ENCODE data around the gene SLC16A13.

SLC16A13 gene

DNA sequence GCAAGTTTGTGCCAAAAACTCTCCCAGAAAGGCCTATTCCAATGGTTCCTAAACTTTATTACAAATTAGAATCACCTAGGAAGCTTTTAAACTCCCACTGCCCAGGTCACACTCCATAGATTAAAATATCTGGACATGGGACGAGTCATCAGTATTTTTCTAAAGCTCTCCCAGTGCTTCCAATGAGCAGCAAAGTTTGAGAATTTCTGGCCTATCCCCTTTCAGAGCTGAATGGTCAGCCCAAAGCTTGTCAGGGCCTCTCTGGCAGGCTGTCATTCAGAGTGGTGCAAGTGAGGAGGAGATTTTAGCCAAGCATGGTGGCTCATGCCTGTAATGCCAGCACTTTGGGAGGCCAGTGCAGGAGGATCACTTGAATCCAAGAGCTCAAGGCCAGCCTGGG, 10.6 kb upstream of the SLC16A13 start:
- DNase-seq (ENCODE audit: low read depth, low spot score): no peak
- no peak overlapping the region for H3K4me3 ChIP-seq (ENCODE audit: low read length)

DNA sequence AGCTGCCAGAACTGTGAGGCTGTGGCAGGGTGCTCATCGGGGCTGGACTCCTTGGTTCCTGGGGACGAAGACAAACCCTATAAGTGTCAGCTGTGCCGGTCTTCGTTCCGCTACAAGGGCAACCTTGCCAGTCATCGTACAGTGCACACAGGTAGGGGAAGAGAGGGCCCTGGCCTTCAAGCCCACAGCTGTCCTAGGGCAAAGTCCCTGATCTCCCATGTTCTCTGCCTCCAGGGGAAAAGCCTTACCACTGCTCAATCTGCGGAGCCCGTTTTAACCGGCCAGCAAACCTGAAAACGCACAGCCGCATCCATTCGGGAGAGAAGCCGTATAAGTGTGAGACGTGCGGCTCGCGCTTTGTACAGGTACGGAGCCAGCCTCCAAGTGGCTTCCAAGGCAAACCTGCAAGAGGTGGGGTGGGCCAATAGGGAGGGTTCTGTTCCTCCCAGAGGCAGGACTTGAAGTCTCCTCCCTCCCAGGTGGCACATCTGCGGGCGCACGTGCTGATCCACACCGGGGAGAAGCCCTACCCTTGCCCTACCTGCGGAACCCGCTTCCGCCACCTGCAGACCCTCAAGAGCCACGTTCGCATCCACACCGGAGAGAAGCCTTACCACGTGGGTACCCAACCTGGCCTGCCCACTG, 9.2 kb upstream of the SLC16A13 start:
- DNase-seq (ENCODE audit: low read depth, low spot score): no peak
- H3K4me3 ChIP-seq (ENCODE audit: low read length): no peak overlapping the region

DNA sequence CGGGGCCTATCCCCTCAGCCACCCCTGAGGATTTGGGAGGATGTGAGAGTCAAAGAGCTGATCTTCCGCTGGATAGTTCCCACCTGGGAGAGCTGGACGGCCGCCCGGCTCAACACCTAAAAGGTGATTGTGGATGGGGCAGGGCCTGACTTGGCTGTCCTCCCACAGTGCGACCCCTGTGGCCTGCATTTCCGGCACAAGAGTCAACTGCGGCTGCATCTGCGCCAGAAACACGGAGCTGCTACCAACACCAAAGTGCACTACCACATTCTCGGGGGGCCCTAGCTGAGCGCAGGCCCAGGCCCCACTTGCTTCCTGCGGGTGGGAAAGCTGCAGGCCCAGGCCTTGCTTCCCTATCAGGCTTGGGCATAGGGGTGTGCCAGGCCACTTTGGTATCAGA, 8.5 kb upstream of the SLC16A13 start:
- H3K4me3 ChIP-seq (ENCODE audit: low read length): no peak overlapping the region
- no peak for DNase-seq (ENCODE audit: low read depth, low spot score)

DNA sequence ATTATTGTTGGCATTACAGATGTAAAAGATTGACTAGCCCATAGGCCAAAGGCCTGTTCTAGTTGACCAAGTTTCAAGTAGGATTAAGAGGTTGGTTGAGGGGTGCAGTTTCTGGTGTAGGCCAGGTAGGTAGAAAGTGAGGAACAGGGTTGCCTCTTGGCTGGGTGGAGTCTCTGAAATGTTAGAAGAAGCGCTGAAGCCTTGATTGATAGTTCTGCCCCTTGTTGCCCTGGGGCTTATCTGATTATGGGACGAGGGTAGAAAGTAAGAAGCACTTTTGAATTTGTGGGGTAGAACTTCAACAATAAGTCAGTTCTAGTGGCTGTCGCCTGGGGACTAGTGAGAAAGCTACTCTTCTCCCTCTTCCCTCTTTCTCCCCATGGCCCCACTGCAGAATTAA, 6.7 kb upstream of the SLC16A13 start:
- no peak for DNase-seq (ENCODE audit: low read depth, low spot score)
- no peak overlapping the region for H3K4me3 ChIP-seq (ENCODE audit: low read length)

DNA sequence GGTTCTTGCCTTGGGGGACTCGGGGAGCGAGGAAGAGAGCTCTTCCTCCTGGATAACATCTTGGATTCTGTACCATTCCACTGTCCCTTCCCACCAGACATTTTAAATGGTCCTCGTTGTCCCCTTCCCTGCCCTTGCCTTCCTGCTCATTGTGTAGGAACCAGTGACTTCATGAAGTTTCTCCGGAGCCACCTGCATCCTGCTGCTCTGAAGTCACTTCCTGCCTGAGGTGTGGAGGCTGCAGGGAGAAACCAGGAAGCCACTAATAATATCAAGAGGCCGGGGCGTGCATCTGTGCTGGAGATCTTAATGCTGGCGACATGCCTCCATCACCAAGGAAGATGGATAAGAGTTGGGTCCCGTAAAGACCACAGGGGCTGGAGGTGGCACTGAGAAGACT, 6.2 kb upstream of the SLC16A13 start:
- peak; percentile 79 for DNase-seq (ENCODE audit: low read depth, low spot score)
- peak overlapping the region; percentile 42 for H3K4me3 ChIP-seq (ENCODE audit: low read length)

DNA sequence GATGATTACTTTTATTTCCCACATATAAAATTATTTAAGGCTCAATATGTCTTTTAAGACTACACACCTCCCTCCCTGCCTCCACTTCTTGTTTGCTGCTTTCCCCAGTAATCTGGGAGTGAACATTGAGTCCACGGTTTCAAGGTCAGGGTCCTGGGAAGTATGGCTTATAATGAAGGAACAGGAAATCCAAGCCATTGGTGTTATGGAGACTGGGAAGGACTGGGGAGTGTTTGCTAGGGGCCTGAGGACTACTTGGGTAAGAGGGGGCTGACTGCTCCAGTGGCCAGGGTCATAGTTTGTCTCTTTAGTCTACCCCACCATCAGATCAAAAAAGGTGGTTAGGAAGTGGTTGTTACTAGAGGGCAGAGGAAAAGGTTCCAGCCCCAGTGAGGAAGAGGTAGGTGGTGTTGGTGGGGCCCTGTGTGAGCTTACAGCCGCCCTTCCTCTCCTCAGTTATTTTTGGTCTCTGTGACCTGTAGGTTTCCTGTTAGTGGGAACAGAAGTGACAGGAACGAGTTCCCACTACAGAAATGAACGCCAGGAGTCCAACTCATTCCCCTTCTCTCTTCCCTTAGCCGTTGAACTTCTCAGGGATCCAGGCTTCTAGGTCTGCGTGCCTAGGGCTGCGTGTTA, 742 bp upstream of the SLC16A13 start:
- peak; percentile 70 for DNase-seq (ENCODE audit: low read depth, low spot score)
- H3K4me3 ChIP-seq (ENCODE audit: low read length): peak overlapping the region; percentile 87

DNA sequence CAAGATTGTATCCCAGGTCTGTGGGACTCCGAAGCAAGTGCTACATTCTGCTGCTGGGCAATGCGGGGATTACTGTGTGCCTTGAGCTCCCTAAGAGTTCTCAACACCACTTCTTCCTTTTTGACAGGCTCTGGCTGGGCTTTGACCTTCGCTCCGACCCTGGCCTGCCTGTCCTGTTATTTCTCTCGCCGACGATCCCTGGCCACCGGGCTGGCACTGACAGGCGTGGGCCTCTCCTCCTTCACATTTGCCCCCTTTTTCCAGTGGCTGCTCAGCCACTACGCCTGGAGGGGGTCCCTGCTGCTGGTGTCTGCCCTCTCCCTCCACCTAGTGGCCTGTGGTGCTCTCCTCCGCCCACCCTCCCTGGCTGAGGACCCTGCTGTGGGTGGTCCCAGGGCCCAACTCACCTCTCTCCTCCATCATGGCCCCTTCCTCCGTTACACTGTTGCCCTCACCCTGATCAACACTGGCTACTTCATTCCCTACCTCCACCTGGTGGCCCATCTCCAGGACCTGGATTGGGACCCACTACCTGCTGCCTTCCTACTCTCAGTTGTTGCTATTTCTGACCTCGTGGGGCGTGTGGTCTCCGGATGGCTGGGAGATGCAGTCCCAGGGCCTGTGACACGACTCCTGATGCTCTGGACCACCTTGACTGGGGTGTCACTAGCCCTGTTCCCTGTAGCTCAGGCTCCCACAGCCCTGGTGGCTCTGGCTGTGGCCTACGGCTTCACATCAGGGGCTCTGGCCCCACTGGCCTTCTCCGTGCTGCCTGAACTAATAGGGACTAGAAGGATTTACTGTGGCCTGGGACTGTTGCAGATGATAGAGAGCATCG, 2.4 kb downstream of the SLC16A13 start:
- no peak overlapping the region for H3K4me3 ChIP-seq (ENCODE audit: low read length)

DNA sequence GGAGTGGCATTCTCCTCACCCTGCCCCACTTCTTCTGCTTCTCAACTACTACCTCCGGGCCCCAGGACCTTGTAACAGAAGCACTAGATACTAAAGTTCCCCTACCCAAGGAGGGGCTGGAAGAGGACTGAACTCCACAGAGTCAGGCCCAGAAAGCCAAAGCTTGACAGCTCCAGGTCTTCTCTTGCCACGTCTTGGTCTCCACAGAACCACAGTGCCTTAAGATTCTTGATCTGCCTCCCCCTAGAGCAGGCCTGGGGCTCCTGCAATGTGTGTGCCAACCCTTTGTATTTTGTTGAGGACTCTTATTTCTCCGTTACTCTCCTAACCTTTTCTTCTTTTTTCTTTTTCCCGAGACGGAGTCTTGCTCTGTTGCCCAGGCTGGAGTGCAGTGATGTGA, 4.0 kb downstream of the SLC16A13 start:
- H3K4me3 ChIP-seq (ENCODE audit: low read length): no peak overlapping the region
- no peak for DNase-seq (ENCODE audit: low read depth, low spot score)

More for the DNA sequence above, 2.4 kb downstream of the SLC16A13 start:
- no peak for DNase-seq (ENCODE audit: low read depth, low spot score)

DNA sequence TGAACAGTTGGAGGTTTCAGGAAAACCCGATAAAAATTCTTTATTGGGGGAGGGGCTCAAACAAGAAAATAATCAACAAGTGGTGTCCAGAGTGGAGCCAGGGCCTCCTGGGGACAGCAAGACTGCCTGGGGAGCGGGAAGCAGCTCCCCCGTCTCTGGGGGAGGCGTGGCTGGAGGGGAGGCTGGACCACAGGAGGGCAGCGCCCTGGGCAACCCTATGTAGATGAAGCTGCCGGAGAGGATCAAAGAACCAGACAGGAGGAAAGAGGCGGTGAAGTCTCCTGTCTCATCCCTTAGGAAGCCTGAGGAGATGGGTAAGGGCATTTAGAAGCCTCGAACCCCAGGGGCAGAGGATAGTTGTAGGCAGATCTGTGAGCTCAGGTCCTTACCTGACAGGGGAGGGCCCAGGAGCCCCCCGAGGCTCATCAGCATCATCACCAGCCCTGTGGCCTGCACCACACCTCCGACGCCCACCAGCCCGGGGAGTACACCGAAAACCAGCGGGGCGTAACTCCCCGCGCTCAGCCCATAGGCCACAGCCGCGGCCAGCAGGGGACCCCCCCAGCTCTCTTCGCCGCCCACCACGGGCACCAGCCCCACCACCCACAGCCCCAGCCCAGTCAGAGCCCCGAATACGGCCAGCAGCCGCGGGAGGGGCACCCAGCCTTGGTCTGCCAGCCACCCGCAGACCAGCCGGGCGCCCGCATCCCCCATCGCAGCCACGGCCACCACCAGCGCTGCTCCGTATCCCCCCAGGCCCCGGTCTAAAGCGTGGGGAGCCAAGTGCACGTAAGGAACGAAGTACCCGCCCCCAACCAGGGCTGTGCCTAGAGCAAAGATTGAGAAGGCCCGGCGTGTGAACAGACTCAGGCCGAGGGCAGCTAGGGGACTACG, 6.0 kb downstream of the SLC16A13 start:
- DNase-seq (ENCODE audit: low read depth, low spot score): no peak
- no peak overlapping the region for H3K4me3 ChIP-seq (ENCODE audit: low read length)

DNA sequence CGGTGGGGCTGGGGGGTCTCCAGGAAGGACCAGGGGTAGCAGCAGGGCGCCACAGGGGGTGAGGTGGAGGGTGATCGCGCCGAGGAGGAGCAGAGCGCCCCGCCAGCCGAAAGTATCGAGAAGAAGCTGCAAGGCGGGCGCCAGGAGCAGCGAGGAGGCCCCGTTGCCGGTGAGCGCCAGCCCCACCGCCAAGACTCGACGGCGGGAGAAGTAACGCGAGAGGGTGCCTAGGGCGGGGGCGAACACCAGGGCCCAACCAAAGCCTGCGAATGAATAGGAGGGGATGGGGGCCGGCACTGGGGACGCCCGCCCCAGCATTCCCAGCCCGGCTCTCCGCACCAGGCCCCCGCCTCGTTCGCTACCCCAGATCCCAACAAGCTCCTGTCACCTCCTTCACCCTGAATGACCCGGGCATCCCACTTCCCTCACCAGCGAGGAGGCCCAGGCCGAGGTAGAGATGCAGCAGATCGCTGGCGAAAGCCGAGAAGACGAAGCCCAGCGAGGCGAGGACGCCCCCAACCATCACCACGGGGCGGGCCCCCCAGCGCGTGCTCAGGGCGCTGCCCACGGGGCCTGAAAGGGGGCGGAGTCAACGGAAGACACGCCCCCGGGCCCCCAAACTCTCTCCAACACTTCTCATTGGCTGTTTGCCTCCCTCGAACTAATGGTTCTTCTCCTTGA, 6.8 kb downstream of the SLC16A13 start:
- no peak overlapping the region for H3K4me3 ChIP-seq (ENCODE audit: low read length)
- DNase-seq (ENCODE audit: low read depth, low spot score): no peak

DNA sequence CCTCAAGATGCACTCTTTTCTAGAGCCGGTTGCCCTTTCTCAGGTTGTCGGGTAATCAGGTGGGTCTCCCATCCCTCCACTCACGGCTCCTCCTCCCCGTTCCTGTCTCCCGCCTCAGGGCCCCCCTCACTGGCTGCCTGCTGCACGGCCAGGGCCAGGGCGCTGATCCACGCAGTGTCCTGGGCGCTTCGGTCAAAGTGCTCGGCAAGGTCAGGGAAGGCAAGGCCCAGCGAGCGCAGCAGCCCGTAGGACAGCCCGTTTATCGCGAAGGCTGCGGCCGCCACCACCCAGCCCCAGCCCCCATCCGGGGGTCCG, 7.3 kb downstream of the SLC16A13 start:
- H3K4me3 ChIP-seq (ENCODE audit: low read length): no peak overlapping the region
- DNase-seq (ENCODE audit: low read depth, low spot score): no peak

DNA sequence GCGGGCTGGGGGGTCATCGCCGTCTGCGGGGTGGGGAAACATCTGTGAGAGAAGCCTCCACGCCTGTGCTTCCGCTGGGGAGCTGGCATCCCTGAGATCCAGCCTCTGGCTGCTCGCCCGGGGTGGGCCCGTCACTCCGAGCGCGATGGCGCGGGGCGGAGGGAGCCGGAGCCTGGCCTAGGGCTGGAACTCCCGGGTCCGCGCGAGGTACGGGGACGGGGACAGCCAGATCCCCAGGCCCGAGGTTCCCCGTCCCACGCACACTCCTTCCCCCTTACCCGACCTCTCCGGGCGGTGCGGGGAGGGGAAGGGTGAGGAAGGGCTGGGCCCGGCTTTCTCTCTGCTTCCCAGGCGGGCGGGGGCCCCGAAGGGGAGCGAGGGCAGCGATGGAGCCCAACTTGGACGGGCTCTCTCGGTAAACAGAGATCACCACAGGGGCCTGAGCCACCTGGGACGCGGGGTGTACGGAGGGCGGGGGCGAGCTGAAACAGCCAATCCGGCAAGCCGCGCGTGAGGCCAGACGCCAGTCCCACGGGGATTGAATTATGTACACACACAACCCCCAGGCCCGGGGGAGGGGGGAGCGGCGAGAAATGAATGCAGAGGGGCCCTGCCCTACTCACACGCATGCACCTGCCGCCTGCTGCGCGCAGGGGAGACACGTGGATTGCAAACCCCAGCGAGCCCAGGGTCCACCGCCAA, 7.8 kb downstream of the SLC16A13 start, which contains the start of gene SLC16A11:
Gene SLC16A11 (minus strand): TSS at position 596 of the 702 bp plus-strand sequence. CDS start 579 bp downstream, at position 17.
- no peak for DNase-seq (ENCODE audit: low read depth, low spot score)
- no peak within 1 kb of the TSS for H3K4me3 ChIP-seq (ENCODE audit: low read length)

DNA sequence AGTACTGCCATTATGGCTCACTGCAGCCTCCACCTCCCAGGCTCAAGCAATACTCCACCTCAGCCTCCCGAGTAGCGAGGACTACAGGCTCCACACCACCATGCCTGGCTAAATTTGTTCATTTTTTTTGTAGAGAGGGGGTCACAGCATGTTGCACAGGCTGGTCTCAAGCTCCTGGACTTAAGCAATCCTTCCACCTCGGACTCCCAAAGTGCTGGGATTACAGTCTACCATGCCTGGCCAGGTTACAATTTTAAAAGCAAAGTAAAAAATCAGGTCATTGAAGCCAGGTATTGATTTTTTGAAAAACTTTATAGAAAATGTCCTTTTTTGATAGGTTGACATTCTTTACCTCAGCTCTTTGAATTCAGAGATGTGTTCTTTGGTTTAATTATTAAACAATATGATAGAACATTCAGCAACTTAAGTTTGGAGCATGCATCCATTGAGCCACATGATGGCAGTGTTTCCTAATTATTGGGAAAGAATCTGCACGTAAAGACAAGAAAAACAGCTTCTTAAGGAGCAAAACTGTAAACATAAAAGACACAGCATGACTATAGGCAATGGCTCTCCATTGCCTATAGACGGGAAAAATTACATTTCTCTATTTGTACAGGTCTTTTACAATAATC, 9.8 kb downstream of the SLC16A13 start:
- H3K4me3 ChIP-seq (ENCODE audit: low read length): peak overlapping the region; percentile 66
- peak; percentile 79 for DNase-seq (ENCODE audit: low read depth, low spot score)

DNA sequence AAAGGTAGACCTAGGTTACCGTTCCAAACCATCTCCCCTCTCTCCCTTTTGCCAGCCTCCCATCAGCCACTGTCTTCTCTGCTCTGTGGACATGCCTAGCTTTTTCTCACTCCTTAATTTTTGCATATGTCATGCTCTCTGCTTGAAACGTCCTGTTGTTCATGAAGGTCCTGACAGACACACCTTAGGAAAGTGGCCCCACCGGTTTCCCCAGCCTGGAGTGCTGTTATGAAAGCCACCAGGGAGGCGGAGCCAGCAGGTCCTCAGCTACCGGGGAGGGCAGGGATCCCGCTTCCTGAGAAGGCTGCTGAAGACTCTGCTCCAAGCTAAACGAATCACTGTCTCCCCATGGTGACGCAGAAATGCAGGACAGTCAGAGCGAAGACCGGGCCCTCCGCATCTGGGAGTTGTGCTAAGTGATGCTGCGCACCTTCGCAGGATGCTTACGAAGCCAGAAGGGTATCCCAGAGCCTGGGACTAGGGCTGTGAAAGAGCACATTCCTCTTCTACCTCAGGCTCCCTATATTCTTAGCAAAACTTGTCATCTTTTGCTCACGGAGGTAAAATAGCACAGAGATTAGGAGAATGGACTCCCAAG, 10.4 kb downstream of the SLC16A13 start:
- DNase-seq (ENCODE audit: low read depth, low spot score): no peak
- peak overlapping the region; percentile 66 for H3K4me3 ChIP-seq (ENCODE audit: low read length)

DNA sequence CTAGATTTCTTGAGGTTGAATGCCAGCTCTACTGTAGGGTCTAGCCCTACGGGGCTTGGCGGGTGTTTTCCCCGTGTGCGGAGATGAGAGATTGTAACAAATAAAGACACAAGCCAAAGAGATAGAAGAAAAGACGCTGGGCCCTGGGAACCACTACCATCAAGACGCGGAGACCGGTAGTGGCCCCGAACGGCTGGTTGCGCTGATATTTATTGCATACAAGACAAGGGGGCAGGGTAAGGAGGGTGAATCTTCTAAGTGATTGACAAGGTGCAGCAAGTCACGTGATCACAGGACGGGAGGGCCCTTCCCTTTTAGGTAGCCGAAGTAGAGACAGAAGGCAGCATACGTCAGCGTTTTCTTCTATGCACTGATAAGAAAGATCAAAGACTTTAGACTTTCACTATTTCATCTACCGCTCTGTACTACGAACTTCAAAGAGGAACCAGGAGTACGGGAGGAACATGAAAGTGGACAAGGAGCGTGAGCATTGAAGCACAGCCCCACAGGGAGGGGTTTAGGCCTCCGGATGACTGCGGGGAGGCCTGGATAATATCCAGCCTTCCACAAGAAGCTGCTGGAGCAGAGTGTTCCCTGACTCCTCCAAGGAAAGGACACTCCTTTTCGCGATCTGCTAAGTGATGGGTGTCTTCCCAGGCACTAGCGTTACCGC, 11.0 kb downstream of the SLC16A13 start:
- H3K4me3 ChIP-seq (ENCODE audit: low read length): peak overlapping the region; percentile 66
- peak; percentile 90 for DNase-seq (ENCODE audit: low read depth, low spot score)

DNA sequence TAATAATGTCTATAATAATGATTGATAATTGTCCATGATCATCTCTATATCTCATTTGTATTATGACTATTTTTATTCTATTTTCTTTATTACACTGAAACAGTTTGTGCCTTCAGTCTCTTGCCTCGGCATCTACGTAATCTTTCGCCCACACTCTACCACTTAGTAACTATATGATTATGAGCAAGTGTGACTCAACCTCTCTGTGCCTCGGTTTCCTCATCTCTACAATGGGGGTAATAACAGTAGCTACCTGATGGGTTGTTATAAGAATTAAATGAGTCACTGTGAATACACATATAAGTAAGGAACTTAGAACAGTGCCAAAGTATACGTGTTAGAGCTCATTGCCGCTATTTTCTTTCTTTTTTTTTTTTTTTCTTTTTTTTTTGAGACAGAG, 11.8 kb downstream of the SLC16A13 start:
- no peak overlapping the region for H3K4me3 ChIP-seq (ENCODE audit: low read length)
- DNase-seq (ENCODE audit: low read depth, low spot score): no peak

DNA sequence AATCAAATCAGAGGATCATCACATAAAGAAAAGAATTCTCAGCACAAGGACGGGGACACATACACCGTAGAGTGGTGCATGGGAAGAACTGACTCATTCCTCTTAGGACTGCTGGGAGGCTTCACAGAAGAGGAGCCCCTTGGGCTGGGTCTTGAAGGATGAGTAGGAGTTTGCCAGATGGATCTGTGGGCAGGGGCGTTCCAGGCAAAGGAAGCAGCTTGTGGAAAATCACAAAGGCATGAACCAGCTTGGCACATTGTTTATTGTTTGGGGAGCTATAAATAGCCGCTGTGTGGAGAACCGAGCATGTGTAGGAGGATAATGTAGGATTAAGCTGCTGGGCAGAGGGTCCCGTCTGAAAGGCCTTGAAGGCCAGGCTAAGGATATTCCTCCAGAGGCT, 13.2 kb downstream of the SLC16A13 start:
- no peak for DNase-seq (ENCODE audit: low read depth, low spot score)
- no peak overlapping the region for H3K4me3 ChIP-seq (ENCODE audit: low read length)
